ENCODE measurements around the gene ADGRG4. TPM values are rescaled to one million over a fixed set of nuclear protein-coding genes. Genes with fewer than 3 reads are reported as not detected.

The ADGRG4 gene
- polyA plus RNA-seq, 1 experiment: not detected

DNA sequence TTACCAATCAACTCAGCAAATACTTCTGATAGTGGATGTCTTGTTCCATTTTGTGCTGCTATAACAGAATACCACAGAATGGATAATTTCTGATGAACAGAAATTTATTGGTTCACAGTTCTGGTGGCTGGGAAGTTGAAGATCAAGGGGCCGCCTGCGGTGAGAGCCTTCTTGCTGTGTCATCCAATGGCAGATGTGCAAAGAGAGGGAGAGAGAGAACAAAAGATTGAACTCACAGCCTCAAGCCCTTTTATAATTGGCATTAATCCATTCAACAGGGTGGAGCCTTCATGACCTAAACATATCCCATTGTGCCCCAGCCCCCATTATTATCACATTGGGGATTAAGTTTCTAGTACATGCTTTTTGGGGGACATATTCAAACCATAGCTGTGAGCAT, 86.1 kb downstream of the ADGRG4 start:
- Histone ChIP-seq H3K27me3 (ENCODE audit: control insufficient read depth, insufficient read depth, low read length) (no peaks in the 10 kb centered on the region), H3K27ac (ENCODE audit: low read depth, low read length) (no peak overlapping the region), H3K9me3 (ENCODE audit: control insufficient read depth, insufficient read depth, low read length) (no peaks in the 10 kb centered on the region), H3K4me3 (ENCODE audit: low read depth, low read length) (no peak overlapping the region)
- TF ChIP-seq, protein P1, sequence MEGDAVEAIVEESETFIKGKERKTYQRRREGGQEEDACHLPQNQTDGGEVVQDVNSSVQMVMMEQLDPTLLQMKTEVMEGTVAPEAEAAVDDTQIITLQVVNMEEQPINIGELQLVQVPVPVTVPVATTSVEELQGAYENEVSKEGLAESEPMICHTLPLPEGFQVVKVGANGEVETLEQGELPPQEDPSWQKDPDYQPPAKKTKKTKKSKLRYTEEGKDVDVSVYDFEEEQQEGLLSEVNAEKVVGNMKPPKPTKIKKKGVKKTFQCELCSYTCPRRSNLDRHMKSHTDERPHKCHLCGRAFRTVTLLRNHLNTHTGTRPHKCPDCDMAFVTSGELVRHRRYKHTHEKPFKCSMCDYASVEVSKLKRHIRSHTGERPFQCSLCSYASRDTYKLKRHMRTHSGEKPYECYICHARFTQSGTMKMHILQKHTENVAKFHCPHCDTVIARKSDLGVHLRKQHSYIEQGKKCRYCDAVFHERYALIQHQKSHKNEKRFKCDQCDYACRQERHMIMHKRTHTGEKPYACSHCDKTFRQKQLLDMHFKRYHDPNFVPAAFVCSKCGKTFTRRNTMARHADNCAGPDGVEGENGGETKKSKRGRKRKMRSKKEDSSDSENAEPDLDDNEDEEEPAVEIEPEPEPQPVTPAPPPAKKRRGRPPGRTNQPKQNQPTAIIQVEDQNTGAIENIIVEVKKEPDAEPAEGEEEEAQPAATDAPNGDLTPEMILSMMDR (IDR thresholded peaks at IDR 0.05; ENCODE audit: low read depth, low read length): no peak
- POLR2A ChIA-PET: no interaction called here
- CTCF ChIA-PET: no interaction called here
- DNase-seq (ENCODE audit: low read depth, low spot score): no peak

DNA sequence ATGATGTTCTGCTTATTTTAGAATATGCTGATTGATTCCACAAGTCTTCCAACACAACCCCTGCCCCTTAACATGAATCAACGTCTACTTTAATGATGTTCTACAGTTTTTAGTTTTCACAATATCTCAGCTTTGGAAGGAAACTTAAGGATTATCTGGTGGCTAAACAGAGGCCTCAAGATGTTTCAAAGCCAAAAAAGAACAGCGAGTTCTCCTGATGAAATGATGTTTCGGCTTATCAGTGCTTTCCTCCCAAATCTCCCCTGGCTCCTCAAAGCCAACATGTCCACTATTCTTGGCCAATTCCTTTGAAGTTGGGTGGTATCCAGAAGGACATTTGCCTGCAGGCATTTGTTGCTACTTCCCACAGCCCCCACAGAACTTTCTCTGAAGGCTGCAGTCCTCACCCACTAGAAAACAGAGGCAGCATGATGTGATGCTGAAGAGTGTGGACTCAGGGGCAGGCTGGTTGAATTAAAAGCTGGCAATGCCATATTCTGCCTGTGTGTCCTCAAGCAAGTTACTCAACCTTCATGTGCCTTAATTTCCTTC, 87.3 kb downstream of the ADGRG4 start:
- ChIA-PET POLR2A (no interaction called here), CTCF (no interaction called here)
- H3K27me3 ChIP-seq (ENCODE audit: control insufficient read depth, insufficient read depth, low read length): no peaks in the 10 kb centered on the region
- DNase-seq (ENCODE audit: low read depth, low spot score): no peak
- no peak overlapping the region for H3K27ac ChIP-seq (ENCODE audit: low read depth, low read length)
- no peak overlapping the region for H3K4me3 ChIP-seq (ENCODE audit: low read depth, low read length)
- TF ChIP-seq, protein P1 (IDR thresholded peaks at IDR 0.05; ENCODE audit: low read depth, low read length): no peak
- no peaks in the 10 kb centered on the region for H3K9me3 ChIP-seq (ENCODE audit: control insufficient read depth, insufficient read depth, low read length)

DNA sequence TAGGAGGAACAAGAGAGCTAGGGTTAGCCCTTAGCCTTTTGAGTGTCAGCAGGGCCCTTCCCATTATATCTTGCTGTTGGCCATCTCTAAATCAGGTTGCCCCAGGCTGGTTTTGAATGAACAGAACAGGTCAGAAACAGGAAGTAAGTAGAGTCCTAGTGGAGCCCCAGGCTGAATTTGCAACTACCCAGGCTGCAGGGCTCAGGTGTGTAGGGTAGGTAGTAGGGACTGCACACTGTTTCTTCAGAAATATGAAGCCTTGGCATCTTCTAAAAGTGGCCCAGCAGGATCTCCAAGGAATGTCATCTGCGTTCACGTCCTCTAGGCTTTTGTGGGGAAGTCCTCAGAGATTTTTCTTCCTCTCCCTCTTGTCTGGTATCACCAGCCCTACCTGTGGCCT, 90.2 kb downstream of the ADGRG4 start:
- ChIA-PET POLR2A (no interaction called here), CTCF (no interaction called here)
- TF ChIP-seq, protein P1 (IDR thresholded peaks at IDR 0.05; ENCODE audit: low read depth, low read length): no peak
- no peak for DNase-seq (ENCODE audit: low read depth, low spot score)
- Histone ChIP-seq H3K9me3 (ENCODE audit: control insufficient read depth, insufficient read depth, low read length) (no peaks in the 10 kb centered on the region), H3K27ac (ENCODE audit: low read depth, low read length) (no peak overlapping the region), H3K27me3 (ENCODE audit: control insufficient read depth, insufficient read depth, low read length) (no peaks in the 10 kb centered on the region), H3K4me3 (ENCODE audit: low read depth, low read length) (no peak overlapping the region)

DNA sequence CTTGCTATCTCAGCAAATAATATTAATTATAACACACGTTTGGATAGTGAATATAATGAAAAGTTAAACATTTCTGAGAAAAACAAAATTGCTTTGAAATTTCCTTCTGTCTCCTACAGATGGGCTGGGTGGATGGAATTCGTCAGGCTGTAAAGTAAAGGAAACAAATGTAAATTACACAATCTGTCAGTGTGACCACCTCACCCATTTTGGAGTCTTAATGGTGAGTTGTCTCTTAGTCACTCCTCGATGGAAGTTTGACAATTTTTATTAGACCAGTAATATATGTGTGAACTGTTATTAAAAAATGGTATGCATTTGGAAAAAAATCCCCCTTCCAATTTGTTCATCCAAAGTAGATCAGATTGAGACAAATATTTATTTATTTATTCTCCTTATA, 94.5 kb downstream of the ADGRG4 start:
- H3K4me3 ChIP-seq (ENCODE audit: low read depth, low read length): no peak overlapping the region
- TF ChIP-seq, protein P1 (IDR thresholded peaks at IDR 0.05; ENCODE audit: low read depth, low read length): no peak
- DNase-seq (ENCODE audit: low read depth, low spot score): no peak
- H3K27ac ChIP-seq (ENCODE audit: low read depth, low read length): no peak overlapping the region
- ChIA-PET POLR2A (no interaction called here), CTCF (no interaction called here)
- H3K9me3 ChIP-seq (ENCODE audit: control insufficient read depth, insufficient read depth, low read length): no peaks in the 10 kb centered on the region
- H3K27me3 ChIP-seq (ENCODE audit: control insufficient read depth, insufficient read depth, low read length): no peaks in the 10 kb centered on the region

DNA sequence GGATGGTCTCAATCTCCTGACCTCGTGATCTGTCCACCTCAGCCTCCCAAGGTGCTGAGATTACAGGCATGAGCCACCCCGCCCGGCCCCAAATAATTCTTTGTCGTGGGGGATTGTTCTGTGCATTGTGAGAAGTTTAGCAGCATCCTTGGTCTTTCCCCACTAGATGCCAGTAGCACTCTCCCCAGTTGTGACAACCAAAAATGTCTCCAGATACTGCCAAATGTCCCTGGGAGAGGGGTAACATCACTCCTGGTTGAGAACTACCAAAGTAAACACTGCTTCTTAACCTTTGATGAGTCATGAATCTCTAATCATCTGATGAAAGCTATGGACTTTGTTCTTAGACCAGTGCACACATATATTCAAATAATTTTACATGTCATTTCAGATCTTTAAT, 96.2 kb downstream of the ADGRG4 start:
- no peak overlapping the region for H3K27ac ChIP-seq (ENCODE audit: low read depth, low read length)
- ChIA-PET CTCF (no interaction called here), POLR2A (no interaction called here)
- H3K9me3 ChIP-seq (ENCODE audit: control insufficient read depth, insufficient read depth, low read length): no peaks in the 10 kb centered on the region
- TF ChIP-seq, protein P1 (IDR thresholded peaks at IDR 0.05; ENCODE audit: low read depth, low read length): no peak
- H3K4me3 ChIP-seq (ENCODE audit: low read depth, low read length): no peak overlapping the region
- H3K27me3 ChIP-seq (ENCODE audit: control insufficient read depth, insufficient read depth, low read length): no peaks in the 10 kb centered on the region
- no peak for DNase-seq (ENCODE audit: low read depth, low spot score)

Data from AG04450 (cell line).